ENCODE measurements around the gene SDC4.

GRCh38 chr20:45363611-45364492 lies 15.6 kb upstream of the SDC4 start:
- TF ChIP-seq CTCF (conservative IDR thresholded peaks at IDR 0.05) (no peak), EZH2 (IDR thresholded peaks at IDR 0.05; ENCODE audit: low read depth) (no peak)

All from PC-9 (cell line).